ENCODE measurements around the gene TMEM219.
"Not testable (repeated sequence)": the region's sequence is repeated elsewhere in the genome, so short reads cannot be mapped to it uniquely, and the experiment has no call there.

The TMEM219 gene

GRCh38 chr16:29961479-29962343 is at the start of gene TMEM219:
Gene TMEM219, plus strand, starts transcription at chr16:29962079. Its CDS starts 1,065 bp downstream, at chr16:29963144.
- peak; percentile 78 for DNase-seq (ENCODE audit: low read depth)

- DNase-seq (ENCODE audit: low read depth), result no peak
Observed at GRCh38 chr16:29912087-29912486, 49.8 kb upstream of the TMEM219 start.

- DNase-seq (ENCODE audit: low read depth), result no peak
Observed at GRCh38 chr16:29913514-29913913, 48.4 kb upstream of the TMEM219 start.

GRCh38 chr16:29915590-29916247 is 46.2 kb upstream of the TMEM219 start:
- DNase-seq (ENCODE audit: low read depth), result no peak

GRCh38 chr16:29916979-29917378 is 44.9 kb upstream of the TMEM219 start:
- DNase-seq (ENCODE audit: low read depth), result no peak

- DNase-seq (ENCODE audit: low read depth), result no peak
Observed at GRCh38 chr16:29920288-29921033, 41.4 kb upstream of the TMEM219 start.

GRCh38 chr16:29921034-29921385 is 40.9 kb upstream of the TMEM219 start:
- no peak for DNase-seq (ENCODE audit: low read depth)

- no peak for DNase-seq (ENCODE audit: low read depth)
Observed at GRCh38 chr16:29922326-29922725, 39.6 kb upstream of the TMEM219 start.

- no peak for DNase-seq (ENCODE audit: low read depth)
Observed at GRCh38 chr16:29922986-29923501, 38.8 kb upstream of the TMEM219 start.

GRCh38 chr16:29925105-29925756 is 36.6 kb upstream of the TMEM219 start:
- no peak for DNase-seq (ENCODE audit: low read depth)

GRCh38 chr16:29925781-29926710 is 35.8 kb upstream of the TMEM219 start, which contains the start of gene KCTD13:
Gene KCTD13, minus strand, starts transcription at chr16:29926226. Its CDS starts 193 bp downstream, at chr16:29926033.
- DNase-seq (ENCODE audit: low read depth), result peak; percentile 76

GRCh38 chr16:29926711-29927052 is 35.2 kb upstream of the TMEM219 start:
- no peak for DNase-seq (ENCODE audit: low read depth)

- DNase-seq (ENCODE audit: low read depth), result no peak
Observed at GRCh38 chr16:29927070-29927905, 34.6 kb upstream of the TMEM219 start.

- not testable (repeated sequence) for DNase-seq (ENCODE audit: low read depth)
Observed at GRCh38 chr16:29931750-29932149, 30.1 kb upstream of the TMEM219 start.

GRCh38 chr16:29940656-29941055 is 21.2 kb upstream of the TMEM219 start:
- no peak for DNase-seq (ENCODE audit: low read depth)

- DNase-seq (ENCODE audit: low read depth), result no peak
Observed at GRCh38 chr16:29943846-29944799, 17.8 kb upstream of the TMEM219 start.

- no peak for DNase-seq (ENCODE audit: low read depth)
Observed at GRCh38 chr16:29947897-29948296, 14.0 kb upstream of the TMEM219 start.

GRCh38 chr16:29950806-29951461 is 10.9 kb upstream of the TMEM219 start:
- DNase-seq (ENCODE audit: low read depth), result no peak
